HFF-Myc (cell line): ENCODE results near the gene DYNLL1.

Source experiments
- DNase-seq: peaks from one replicate; pipeline ENCODE4 v3.0.0-alpha.2; 2011; ENCODE audit warnings: low read depth; ENCODE audit errors: extremely low read depth
- H3K4me3 ChIP-seq: replicated peaks from 2 replicates; pipeline ENCODE4 v1.5.1; 2011; ENCODE audit warnings: low read depth, mild to moderate bottlenecking, control low read depth, low read length
- TF ChIP-seq, protein P1 (sequence below): IDR thresholded peaks from 2 replicates; pipeline ENCODE4 v1.5.1; 2012; ENCODE audit warnings: mild to moderate bottlenecking, low read depth, low read length, control low read depth; ENCODE audit errors: missing control alignments

DYNLL1 gene

DNA sequence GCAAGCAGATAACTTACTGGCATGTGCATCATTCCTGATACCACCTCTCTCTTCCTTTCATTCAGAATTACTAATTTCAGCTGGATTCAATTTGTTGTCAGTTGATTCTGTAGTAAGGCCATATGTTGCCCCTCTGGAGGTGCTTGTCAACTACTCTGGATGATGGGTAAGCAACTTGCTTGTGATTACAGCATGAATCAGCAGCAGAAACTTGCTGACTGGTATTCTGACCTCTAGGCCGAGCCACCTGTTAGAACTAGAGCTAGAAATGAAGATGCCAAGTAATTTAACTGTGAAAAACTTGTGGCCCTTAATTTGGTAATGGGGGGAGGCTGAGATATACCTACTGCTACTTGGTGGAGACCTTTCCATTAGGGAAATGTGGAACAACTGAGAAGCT, 43.4 kb downstream of the DYNLL1 start:
- TF ChIP-seq, protein P1, sequence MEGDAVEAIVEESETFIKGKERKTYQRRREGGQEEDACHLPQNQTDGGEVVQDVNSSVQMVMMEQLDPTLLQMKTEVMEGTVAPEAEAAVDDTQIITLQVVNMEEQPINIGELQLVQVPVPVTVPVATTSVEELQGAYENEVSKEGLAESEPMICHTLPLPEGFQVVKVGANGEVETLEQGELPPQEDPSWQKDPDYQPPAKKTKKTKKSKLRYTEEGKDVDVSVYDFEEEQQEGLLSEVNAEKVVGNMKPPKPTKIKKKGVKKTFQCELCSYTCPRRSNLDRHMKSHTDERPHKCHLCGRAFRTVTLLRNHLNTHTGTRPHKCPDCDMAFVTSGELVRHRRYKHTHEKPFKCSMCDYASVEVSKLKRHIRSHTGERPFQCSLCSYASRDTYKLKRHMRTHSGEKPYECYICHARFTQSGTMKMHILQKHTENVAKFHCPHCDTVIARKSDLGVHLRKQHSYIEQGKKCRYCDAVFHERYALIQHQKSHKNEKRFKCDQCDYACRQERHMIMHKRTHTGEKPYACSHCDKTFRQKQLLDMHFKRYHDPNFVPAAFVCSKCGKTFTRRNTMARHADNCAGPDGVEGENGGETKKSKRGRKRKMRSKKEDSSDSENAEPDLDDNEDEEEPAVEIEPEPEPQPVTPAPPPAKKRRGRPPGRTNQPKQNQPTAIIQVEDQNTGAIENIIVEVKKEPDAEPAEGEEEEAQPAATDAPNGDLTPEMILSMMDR: no peak
- H3K4me3 ChIP-seq: no peak overlapping the region
- no peak for DNase-seq

GRCh38 chr12:120540445-120540844, 44.5 kb downstream of the DYNLL1 start:
- TF ChIP-seq, protein P1: no peak
- no peak overlapping the region for H3K4me3 ChIP-seq
- DNase-seq: no peak

DNA sequence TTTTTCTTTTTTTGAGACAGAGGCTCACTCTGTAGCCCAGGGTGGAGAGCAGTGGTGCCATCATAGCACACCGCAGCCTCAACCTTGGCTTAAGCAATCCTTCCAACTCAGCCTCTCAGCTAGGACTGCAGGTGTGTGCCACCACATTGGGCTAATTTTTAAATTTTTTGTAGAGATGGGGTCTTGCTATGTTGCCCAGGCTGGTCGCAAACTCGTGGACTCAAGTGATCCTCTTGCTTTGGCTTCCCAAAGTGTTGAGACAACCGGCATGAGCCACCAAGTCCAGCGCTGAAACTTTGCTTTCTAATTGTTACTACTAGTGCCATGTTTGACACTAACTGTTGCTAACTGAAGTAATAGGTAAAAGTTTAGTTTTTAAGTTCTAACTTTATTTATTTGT, 46.3 kb downstream of the DYNLL1 start:
- no peak for DNase-seq
- H3K4me3 ChIP-seq: no peak overlapping the region
- TF ChIP-seq, protein P1: no peak

GRCh38 chr12:120544691-120545090, 48.8 kb downstream of the DYNLL1 start:
- no peak for DNase-seq
- H3K4me3 ChIP-seq: no peak overlapping the region
- TF ChIP-seq, protein P1: no peak

GRCh38 chr12:120546050-120546386, 50.1 kb downstream of the DYNLL1 start:
- DNase-seq: no peak
- H3K4me3 ChIP-seq: no peak overlapping the region
- TF ChIP-seq, protein P1: no peak
